GM18511 (cell line): ENCODE data around the gene CCDC141.

Source experiments
- ATAC-seq: cut with Tn5 transposase; IDR thresholded peaks from one replicate; pipeline ENCODE4 v1.9.1; 2021; ENCODE audit warnings: mild to moderate bottlenecking, moderate library complexity; ENCODE audit not compliant: unreplicated experiment

Gene CCDC141

DNA sequence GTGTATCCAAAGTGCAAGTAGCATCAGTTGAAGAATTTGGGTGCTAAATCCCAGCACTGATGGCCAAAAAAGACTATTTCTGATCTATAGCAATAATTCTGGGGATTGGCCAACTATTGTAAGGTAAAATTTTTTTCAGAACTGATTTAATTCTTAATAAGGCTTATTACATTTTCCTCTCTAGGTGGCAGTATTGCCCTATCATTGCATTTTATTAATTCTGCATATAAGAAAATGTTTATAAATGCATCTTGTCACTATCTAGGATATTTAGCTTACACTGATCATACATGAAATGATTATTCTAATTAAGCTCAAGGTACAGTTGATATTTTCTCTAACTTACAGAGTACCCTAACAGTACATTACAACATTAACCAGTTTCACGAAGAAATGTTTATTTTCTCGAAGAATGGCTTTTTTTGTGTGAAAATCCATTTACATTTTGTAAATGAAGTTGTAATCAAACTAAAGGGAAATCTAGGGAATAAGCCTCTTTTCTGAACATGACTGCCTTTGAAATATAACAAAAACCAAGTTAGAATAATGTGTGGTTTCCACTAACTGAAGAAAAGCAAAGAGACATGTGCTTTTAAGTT is 253.8 kb downstream of the CCDC141 start:
- ATAC-seq = no peak

DNA sequence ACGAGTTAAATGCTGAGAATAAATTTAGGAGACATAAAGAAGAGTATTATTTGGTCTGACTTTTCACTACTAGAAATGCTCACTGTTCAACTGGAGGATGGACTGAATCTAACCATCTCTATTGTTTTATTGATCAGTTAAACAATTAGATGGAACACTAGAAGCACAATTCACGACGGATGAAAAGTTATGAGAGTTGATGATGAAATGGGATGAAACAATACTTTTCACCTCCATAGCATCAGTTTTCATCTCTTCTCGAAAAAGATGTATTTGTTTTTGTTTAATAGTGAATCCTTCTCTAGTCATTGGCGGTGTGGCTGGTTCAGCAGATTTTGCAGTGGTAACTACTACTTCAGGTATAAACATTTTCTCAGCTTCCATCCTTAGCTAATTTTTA is 262.0 kb downstream of the CCDC141 start:
- ATAC-seq = no peak

DNA sequence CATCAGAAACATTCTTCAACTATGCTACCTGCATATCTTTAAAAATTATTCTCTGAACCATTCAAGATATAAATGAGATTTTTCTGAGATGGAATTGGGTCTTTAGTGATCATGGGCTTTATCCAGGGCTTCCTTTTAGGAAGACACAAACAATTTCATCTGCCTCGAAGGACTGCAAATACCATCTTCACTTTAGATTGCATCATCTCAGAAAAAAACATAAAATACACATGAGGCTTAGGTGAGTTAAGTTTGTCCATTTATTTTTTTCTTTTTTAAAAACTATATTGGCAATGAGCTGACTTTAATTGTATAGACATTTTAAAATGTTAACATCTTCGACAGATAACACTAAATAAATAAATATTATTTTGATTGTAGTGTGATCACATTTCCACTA is 262.8 kb downstream of the CCDC141 start:
- ATAC-seq = no peak

DNA sequence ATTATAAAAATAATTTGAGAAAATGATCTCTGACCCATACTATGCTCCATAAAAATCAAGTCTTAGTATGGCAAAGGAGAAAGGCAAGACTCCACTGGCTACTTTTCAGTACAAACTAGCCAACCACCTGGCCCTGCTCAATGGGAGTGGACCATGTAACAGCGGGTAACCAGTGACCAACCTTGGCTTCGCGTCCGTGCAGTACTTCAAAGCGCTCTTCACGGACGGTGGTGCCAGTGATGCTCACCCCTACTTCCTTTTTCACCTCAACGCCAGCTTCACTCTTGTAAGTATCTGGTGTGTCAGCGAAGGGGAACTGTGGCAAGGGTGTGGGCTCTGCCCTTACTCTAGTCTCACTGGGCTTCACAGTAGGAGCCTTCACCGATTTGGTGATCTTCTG is 266.0 kb downstream of the CCDC141 start:
- ATAC-seq = no peak

DNA sequence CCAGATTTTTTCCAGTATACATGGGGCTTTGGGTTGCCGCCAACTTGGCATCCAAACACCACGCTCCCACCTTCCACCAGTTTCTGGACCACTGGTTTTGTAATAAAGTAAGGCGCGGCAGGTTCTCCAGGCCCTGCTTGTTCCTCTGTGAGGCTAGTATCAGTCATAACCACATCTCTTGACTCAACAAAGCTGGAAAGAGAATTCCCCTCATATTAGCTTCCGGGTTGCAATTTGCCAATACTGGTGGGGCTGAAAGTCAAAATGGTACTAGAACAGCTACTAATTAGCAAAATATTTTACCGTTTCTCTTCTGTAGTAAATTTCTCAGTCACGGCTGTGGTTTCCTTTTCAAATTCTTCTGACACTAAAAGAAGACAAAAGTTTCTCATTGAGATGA is 267.7 kb downstream of the CCDC141 start:
- no peak for ATAC-seq
